Breast epithelium (tissue), 3 donors: ENCODE data around the gene SIAH3.

ENCODE experiments used
- CTCF ChIP-seq, 3 donors: fragments of 450-650 bp; IDR thresholded peaks; one replicate each; pipeline ENCODE4 v1.5.1; 2016 to 2017; ENCODE audit warnings: antibody characterized with exemption in 3 of 3, mild to moderate bottlenecking in 3 of 3, moderate library complexity in 3 of 3
- POLR2AphosphoS5 ChIP-seq, 3 donors: sonication (generic); formaldehyde crosslinking; IDR thresholded peaks; one replicate each; pipeline ENCODE4 v1.6.1; 2017; ENCODE audit warnings: antibody characterized with exemption in 3 of 3

GRCh38 chr13:45825387-45825650 lies 26.2 kb downstream of the SIAH3 start:
- no peak for TF ChIP-seq POLR2AphosphoS5 (IDR thresholded peaks at IDR 0.05)
- TF ChIP-seq CTCF (IDR thresholded peaks at IDR 0.05), result no peak
